AG20443 (cell line): ENCODE measurements around the gene RGS17.
"Not testable (repeated sequence)": the region's sequence is repeated elsewhere in the genome, so short reads cannot be mapped to it uniquely, and the experiment has no call there.

Experiments used
- DNase-seq: peaks from one replicate; pipeline ENCODE4 v3.0.0; 2012; ENCODE audit warnings: low spot score, mixed read lengths

The RGS17 gene

GRCh38 chr6:153131037-153131981 lies at the start of gene RGS17:
Gene RGS17 (minus strand): TSS chr6:153131282. CDS start chr6:153044018, 87,264 bp downstream.
- peak; percentile 97 for DNase-seq

GRCh38 chr6:153172815-153173214 lies 41.7 kb upstream of the RGS17 start:
- no peak for DNase-seq

GRCh38 chr6:153170511-153170910 lies 39.4 kb upstream of the RGS17 start:
- DNase-seq, result peak; percentile 13

GRCh38 chr6:153167907-153168306 lies 36.8 kb upstream of the RGS17 start:
- no peak for DNase-seq

GRCh38 chr6:153167061-153167891 lies 36.2 kb upstream of the RGS17 start:
- DNase-seq, result peak; percentile 68

- DNase-seq, result no peak
Observed at GRCh38 chr6:153162646-153163045, 31.6 kb upstream of the RGS17 start.

- DNase-seq, result no peak
Observed at GRCh38 chr6:153162172-153162571, 31.1 kb upstream of the RGS17 start.

- no peak for DNase-seq
Observed at GRCh38 chr6:153160221-153160620, 29.1 kb upstream of the RGS17 start.

- DNase-seq, result no peak
Observed at GRCh38 chr6:153150752-153151440, 19.8 kb upstream of the RGS17 start.

GRCh38 chr6:153150371-153150751 lies 19.3 kb upstream of the RGS17 start:
- no peak for DNase-seq

- no peak for DNase-seq
Observed at GRCh38 chr6:153149891-153150290, 18.8 kb upstream of the RGS17 start.

- DNase-seq, result no peak
Observed at GRCh38 chr6:153146413-153146812, 15.3 kb upstream of the RGS17 start.

GRCh38 chr6:153145591-153145990 lies 14.5 kb upstream of the RGS17 start:
- no peak for DNase-seq

- DNase-seq, result no peak
Observed at GRCh38 chr6:153143200-153143599, 12.1 kb upstream of the RGS17 start.

- no peak for DNase-seq
Observed at GRCh38 chr6:153140299-153140698, 9.2 kb upstream of the RGS17 start.

GRCh38 chr6:153138930-153139329 lies 7.8 kb upstream of the RGS17 start:
- no peak for DNase-seq

- DNase-seq, result no peak
Observed at GRCh38 chr6:153135681-153136080, 4.6 kb upstream of the RGS17 start.

GRCh38 chr6:153133667-153134066 lies 2.6 kb upstream of the RGS17 start:
- DNase-seq, result not testable (repeated sequence)

GRCh38 chr6:153130515-153131036 lies 506 bp downstream of the RGS17 start:
- DNase-seq, result peak; percentile 47

- DNase-seq, result peak; percentile 43
Observed at GRCh38 chr6:153129873-153130514, 1.1 kb downstream of the RGS17 start.

- no peak for DNase-seq
Observed at GRCh38 chr6:153126218-153126617, 4.9 kb downstream of the RGS17 start.
